GM21526 (cell line): ENCODE measurements around the gene MYH16.
"Not testable (repeated sequence)": the region's sequence is repeated elsewhere in the genome, so short reads cannot be mapped to it uniquely, and the experiment has no call there.

ENCODE experiments used
- ATAC-seq: cut with Tn5 transposase; IDR thresholded peaks from one replicate; pipeline ENCODE4 v1.9.1; 2021; ENCODE audit warnings: moderate library complexity; ENCODE audit not compliant: unreplicated experiment, low FRiP score

MYH16 gene

GRCh38 chr7:99340659-99341058, 68.0 kb downstream of the MYH16 start:
- ATAC-seq, result no peak

DNA sequence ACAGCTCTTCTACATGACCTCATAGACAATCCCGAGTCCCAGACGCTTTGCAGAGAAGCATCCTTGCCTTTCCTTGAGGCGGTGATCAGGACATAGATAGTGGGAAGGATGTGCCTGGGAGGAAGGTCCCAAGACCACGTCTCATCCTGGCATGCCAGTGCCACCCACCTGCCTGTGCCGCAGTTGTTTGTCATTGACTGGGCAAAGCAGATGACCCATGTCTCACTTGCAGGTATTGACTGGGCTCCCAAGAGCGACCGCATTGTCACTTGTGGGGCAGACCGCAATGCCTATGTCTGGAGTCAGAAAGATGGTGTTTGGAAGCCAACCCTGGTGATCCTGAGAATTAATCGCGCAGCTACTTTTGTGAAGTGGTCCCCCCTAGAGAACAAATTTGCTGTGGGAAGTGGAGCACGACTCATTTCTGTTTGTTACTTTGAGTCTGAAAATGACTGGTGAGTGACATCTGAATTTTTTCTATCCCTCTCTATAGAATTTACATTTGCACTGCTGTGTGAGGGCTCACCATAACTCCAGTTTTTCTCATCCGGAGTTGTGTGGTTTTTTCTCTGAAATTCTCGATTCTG, 71.5 kb downstream of the MYH16 start:
- ATAC-seq, result no peak

DNA sequence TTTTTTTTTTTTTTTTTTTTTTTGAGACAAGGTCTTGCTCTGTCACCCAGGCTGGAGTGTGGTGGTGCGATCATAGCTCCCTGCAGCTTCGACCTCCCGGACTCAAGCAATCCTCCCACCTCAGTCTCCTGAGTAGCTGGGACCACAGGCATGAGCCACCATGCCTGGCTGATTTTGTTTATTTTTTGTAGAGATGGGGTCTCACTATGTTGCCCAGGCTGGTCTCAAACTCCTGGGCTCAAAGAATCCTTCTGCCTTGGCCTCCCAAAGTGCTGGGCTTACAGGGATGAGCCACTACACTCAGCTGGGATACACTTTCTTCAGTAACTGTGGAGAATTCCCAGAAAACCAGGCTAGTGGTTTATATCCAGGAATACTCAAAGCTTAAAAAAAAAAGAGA, 78.0 kb downstream of the MYH16 start:
- ATAC-seq, result not testable (repeated sequence)

DNA sequence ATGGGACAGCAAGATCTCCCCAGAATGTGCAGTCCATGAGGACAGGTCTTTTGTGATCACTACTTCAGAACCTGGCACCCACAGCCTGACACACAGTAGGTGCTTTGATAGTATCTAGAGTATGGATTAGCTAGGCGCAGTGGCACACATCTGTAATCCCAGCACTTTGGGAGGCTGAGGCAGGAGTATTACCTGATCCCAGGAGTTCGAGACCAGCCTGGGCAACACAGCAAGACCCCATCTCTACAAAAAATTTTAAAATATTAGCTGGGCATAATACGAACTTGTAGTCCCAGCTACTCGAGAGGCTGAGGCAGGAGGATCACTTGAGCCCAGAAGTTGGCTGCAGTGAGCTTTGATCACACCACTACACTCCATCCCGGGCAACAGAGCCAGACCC, 79.6 kb downstream of the MYH16 start:
- ATAC-seq, result no peak

DNA sequence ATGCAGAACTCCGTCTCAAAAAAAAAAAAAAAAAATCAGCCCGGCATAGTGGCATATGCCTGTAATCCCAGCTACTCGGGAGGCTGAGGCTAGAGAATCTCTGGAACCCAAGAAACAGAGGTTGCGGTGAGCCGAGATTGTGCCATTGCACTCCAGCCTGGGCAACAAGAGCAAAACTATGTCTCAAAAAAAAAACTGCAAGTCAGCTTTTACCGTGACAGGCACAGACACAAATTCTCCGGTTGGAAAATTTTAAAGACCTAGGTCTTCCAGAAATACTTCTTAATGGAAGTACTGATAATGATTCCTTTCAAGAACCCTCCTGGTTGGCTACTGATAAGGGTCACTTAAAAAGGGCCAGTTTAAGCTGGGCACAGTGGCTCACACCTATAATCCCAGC, 82.5 kb downstream of the MYH16 start:
- no peak for ATAC-seq

GRCh38 chr7:99357701-99358490, 85.3 kb downstream of the MYH16 start:
- ATAC-seq, result no peak

DNA sequence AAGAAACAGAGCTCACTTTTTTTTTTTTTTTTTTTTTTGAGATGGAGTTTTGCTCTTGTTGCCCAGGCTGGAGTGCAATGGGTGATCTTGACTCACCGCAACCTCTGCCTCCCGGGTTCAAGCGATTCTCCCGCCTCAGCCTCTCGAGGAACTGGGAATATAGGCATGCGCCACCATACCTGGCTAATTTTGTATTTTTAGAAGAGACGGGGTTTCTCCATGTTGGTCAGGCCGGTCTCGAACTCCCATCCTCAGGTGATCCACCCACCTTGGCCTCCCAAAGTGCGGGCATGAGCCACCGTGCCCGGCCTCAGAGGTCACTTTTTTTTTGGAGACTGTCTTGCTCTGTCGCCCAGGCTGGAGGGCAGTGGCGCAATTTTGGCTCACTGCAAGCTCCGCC, 85.9 kb downstream of the MYH16 start:
- ATAC-seq, result not testable (repeated sequence)

DNA sequence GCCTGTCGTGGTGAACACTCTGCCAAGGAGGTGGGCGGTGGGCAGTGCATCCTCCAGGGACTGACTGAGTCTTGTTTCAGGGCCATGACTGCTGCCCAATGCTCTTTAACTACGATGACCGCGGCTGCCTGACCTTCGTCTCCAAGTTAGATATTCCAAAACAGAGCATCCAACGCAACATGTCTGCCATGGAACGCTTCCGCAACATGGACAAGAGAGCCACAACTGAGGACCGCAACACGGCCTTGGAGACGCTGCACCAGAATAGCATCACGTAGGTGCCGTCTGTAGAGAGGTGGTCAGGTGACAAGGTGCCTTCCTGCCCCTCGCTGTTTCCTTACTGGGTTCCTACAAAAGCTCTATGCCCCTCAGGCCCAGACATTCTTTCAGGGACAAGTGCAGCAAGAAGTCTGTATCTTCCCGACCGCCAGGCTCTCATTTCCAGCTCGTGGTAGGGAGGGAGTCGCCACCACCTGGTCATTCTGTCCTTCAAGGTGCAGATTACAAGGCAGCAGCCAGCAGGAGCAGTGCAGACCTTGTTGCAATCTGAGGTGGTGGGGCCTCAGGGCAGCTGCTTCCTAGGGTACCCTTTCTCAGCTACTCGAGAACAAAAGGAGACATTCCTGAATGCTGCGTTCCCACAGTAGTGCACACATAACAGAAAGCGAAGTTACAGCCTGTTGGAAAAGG, 87.0 kb downstream of the MYH16 start:
- no peak for ATAC-seq
